NOMO-1 (cell line): ENCODE results near the gene DTYMK.

Source experiments
- DNase-seq, 2 experiments: peaks; one replicate each; lab custom pipeline; 2025; ENCODE audit not compliant: unreplicated experiment in 2 of 2; lab: John Stamatoyannopoulos, UW

DTYMK gene

GRCh38 chr2:241629762-241630435, 56.7 kb downstream of the DTYMK start:
- DNase-seq: no peak

DNA sequence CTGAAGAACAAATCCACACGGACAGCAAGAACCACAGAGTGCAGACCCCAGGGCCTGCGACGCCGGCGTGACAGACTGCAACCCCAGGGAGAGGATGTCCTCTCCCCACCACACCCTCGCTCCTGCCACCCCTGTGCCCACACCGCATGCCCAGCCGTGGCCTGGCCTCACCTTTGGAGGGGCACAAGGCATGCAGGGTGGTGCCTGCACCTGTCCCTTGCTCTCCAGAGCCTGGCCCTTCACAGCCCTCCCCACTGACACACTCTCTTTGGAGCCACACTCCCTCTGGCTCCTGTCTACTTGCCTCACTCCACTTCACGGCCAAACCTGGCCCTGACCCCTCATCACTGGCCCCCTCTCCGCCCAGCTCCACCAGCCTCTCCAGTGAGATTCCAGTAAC, 58.9 kb downstream of the DTYMK start:
- DNase-seq: no peak
